SJCRH30 (cell line): ENCODE measurements around the gene RPN2. TPM values are rescaled to one million over a fixed set of nuclear protein-coding genes. Genes with fewer than 3 reads are reported as not detected.
A peak's percentile ranks its signal among the peaks of the same experiment; 100 is the strongest.

Source experiments
- DNase-seq, 2 experiments: peaks; one replicate each; pipeline ENCODE4 v3.0.0-alpha.2; 2015 to 2020
- H3K27ac ChIP-seq: fragments of 250-450 bp; sonication (Bioruptor Pico); 2 replicates; pipeline ENCODE4 v1.5.1; 2020; ENCODE audit warnings: mild to moderate bottlenecking, moderate library complexity
- H3K27me3 ChIP-seq: fragments of 250-450 bp; sonication (Bioruptor Pico); 2 replicates; pipeline ENCODE4 v1.5.1; 2020; ENCODE audit warnings: mild to moderate bottlenecking, moderate library complexity
- H3K36me3 ChIP-seq: fragments of 250-450 bp; sonication (Bioruptor Pico); 2 replicates; pipeline ENCODE4 v1.5.1; 2020; ENCODE audit warnings: mild to moderate bottlenecking, moderate library complexity
- H3K4me1 ChIP-seq: fragments of 250-450 bp; sonication (Bioruptor Pico); 2 replicates; pipeline ENCODE4 v1.5.1; 2020; ENCODE audit warnings: mild to moderate bottlenecking, moderate library complexity
- H3K4me3 ChIP-seq: fragments of 250-450 bp; sonication (Bioruptor Pico); 2 replicates; pipeline ENCODE4 v1.5.1; 2020; ENCODE audit warnings: mild to moderate bottlenecking, moderate library complexity
- H3K9me3 ChIP-seq: fragments of 250-450 bp; sonication (Bioruptor Pico); replicated peaks from 2 replicates; pipeline ENCODE4 v1.5.1; 2020; ENCODE audit warnings: mild to moderate bottlenecking, moderate library complexity
- total RNA-seq: library from RNA; depleted of rRNA; stranded (reverse); fragments of >200 nt; shearing (Covaris generic); gene quantifications from 2 replicates; pipeline ENCODE4 v1.2.3, GENCODE V29; 2014

Gene RPN2
- total RNA-seq, 1 experiment from 2014 or later = 369 TPM

DNA sequence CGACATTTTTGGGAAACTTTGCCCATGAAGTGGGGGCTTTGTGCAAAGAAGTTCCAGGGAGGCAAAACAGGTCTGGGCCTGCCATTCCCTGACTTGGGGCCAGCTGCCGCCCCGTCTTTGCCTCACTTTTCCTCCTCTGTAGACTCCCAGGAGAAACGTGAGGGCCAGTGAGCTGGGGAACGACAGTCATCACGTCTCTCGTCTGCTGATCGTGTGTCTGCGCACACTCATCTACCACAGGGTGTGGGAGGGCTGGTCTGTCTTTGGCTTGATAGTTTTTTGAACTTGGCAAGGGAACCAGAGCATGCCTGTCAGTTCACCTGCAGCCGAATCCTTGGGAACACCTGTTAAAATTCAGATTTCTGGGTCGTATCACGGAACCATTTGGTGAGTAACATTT lies 74.0 kb downstream of the RPN2 start:
- Histone ChIP-seq H3K9me3 (peaks cover 4% of the 10 kb centered on the region), H3K27ac (no peak overlapping the region), H3K27me3 (0 out of 2 replicates have a peak, but pooled peaks cover 4% of the 10 kb centered on the region), H3K36me3 (no peaks in the 10 kb centered on the region), H3K4me3 (no peak overlapping the region), H3K4me1 (peaks cover 23% of the 10 kb centered on the region)
- no peak for DNase-seq

DNA sequence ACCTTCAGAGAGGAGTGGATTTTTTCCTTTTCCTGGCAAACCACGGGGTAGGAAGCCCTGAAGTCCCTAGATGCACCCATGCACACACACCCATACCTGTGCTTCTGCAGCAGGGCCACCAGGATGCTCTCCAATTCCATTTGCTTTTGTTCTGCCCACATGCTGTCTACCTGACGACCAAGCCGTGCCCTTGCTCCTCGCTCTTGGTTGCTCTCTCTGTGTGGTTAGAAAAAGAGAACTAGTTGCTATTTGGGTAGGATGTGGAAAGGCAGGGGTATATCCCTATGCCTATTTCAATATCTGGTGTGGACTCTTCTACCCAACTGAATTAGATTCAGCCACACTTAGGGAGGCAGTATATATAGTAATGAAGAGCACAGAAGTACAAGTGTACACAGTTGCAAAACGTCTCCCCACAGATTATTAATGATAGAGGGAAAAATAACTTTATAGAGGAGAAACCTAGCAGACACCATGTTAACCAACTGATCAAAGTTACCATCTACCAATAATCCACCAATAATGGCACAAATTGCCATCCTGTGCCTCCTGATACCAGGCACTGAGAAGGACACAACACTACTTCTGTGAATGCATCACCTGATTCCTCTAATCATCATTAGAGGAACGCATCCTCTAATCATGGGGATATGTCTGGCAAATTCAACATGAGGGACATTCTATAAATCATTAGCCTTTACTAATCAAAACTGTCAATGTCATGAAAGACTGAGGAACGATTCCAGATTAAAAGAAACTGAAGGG lies 75.2 kb downstream of the RPN2 start:
- no peak for DNase-seq
- peaks cover 4% of the 10 kb centered on the region for H3K9me3 ChIP-seq
- H3K27ac ChIP-seq = no peak overlapping the region
- peaks cover 23% of the 10 kb centered on the region for H3K4me1 ChIP-seq
- no peak overlapping the region for H3K4me3 ChIP-seq
- no peaks in the 10 kb centered on the region for H3K36me3 ChIP-seq
- H3K27me3 ChIP-seq = 0 out of 2 replicates have a peak, but pooled peaks cover 4% of the 10 kb centered on the region

DNA sequence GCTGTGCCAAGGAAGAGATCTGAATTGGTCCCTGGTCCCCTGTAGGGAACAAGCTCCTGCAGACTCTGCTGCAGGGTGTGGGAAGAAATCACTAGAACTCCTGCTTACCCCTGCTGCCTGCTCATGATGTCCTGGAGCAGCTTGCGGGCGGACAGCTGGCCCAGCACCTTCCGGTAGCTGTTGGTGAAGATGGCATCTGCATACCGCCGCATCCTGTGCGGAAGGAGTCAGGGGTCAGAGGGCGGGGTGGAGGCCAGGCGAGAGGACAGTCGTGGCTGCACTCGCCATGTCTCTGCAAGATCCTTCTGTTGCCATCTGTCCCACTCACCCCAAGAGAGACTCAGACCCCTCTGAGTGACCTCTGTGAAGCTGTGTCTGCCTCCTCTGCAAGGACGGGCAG lies 77.2 kb downstream of the RPN2 start:
- H3K4me1 ChIP-seq = peaks cover 24% of the 10 kb centered on the region
- no peak overlapping the region for H3K27ac ChIP-seq
- H3K9me3 ChIP-seq = peaks cover 4% of the 10 kb centered on the region
- no peak overlapping the region; the same call in 1 of the 2 replicates for H3K4me3 ChIP-seq
- DNase-seq = peak; percentile 65 to 68
- 0 out of 2 replicates have a peak, but pooled peaks cover 9% of the 10 kb centered on the region for H3K27me3 ChIP-seq
- H3K36me3 ChIP-seq = no peaks in the 10 kb centered on the region

DNA sequence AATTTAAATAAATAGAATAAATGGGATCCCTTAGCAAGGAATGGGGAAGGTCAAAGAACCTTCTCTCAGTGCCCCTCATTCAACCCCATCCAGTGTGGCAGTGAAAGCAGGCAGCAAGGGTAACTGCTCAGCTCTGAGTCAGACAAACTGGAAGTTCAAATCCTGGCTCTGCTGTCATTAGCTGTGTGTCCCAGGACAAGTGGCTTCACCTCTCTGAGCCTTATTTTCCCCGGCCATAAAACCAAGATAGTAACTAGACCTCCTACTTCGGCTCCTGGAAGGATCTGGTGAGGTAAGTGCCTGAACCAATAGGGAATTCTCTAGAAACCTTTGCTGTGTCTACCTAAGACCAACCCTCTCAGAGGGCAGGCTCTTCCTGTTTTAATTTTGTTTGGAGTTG lies 78.4 kb downstream of the RPN2 start:
- H3K27ac ChIP-seq = no peak overlapping the region
- DNase-seq = no peak
- H3K4me1 ChIP-seq = peaks cover 14% of the 10 kb centered on the region
- 0 out of 2 replicates have a peak, but pooled peaks cover 9% of the 10 kb centered on the region for H3K27me3 ChIP-seq
- H3K36me3 ChIP-seq = no peaks in the 10 kb centered on the region
- peaks cover 4% of the 10 kb centered on the region for H3K9me3 ChIP-seq
- no peak overlapping the region for H3K4me3 ChIP-seq

DNA sequence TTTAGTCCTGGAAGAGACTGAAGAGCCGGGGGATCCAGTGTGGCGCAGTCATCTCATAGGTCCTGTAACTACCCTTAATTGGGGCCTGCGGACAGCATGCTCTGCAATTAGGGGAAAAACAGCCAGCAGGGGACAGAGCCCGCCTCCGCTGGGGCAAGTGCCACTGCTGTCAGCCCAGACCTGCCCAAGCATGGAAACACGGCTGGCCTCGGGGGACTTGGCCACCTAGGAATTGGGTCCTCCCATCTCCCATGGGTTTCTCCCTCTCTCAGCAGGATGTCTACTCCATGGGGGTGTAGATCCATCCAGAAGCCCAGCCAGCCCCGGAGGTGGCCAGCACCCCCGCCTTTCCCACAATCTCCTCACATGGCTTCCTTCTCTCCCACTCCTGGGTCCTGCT lies 78.9 kb downstream of the RPN2 start:
- H3K27ac ChIP-seq = no peak overlapping the region
- DNase-seq = no peak
- H3K4me1 ChIP-seq = peaks cover 14% of the 10 kb centered on the region
- no peaks in the 10 kb centered on the region for H3K36me3 ChIP-seq
- H3K27me3 ChIP-seq = 0 out of 2 replicates have a peak, but pooled peaks cover 9% of the 10 kb centered on the region
- peaks cover 4% of the 10 kb centered on the region for H3K9me3 ChIP-seq
- no peak overlapping the region for H3K4me3 ChIP-seq

DNA sequence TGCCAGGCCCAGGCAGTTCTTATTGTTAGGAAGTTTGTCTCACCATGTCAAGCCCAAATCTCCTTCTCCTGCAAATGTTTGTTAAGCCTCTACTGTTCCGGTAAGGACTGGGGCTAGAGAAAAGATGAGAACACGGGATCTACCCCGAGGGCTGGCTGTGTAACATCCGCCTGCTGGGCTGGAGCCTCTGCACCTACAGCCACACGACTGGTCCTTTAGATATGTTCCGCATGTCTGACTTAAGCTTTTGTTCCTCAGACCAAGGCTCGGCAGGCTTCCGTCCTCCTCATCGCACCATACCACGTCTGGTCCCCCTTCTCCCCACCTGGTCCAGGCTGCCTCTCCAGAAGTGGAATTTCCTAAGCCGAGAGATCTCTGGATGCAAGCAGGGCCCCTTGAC lies 79.9 kb downstream of the RPN2 start:
- Histone ChIP-seq H3K4me3 (no peak overlapping the region), H3K9me3 (peaks cover 4% of the 10 kb centered on the region), H3K36me3 (no peaks in the 10 kb centered on the region), H3K27ac (no peak overlapping the region), H3K27me3 (0 out of 2 replicates have a peak, but pooled peaks cover 9% of the 10 kb centered on the region), H3K4me1 (peaks cover 14% of the 10 kb centered on the region)
- no peak for DNase-seq

DNA sequence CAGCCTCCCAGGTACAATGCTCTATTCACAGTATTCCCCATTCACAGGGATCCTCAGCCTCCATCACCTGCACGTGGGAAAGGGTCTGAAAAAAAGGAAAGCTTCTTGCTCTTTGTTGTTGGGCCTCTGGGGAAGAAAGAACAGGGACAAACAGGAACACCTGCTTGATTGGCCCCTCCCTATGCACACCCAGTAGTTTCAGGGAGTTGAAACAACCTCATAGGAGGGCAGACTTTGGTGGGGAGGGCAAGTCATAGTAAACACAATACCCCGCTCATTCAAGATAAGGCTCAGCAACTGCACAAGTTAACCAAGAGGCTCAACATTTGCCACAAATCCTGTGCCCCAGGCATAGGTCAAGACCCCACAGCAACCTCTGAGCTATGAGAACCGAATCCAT lies 80.7 kb downstream of the RPN2 start:
- DNase-seq = no peak
- peaks cover 14% of the 10 kb centered on the region for H3K4me1 ChIP-seq
- no peak overlapping the region for H3K27ac ChIP-seq

DNA sequence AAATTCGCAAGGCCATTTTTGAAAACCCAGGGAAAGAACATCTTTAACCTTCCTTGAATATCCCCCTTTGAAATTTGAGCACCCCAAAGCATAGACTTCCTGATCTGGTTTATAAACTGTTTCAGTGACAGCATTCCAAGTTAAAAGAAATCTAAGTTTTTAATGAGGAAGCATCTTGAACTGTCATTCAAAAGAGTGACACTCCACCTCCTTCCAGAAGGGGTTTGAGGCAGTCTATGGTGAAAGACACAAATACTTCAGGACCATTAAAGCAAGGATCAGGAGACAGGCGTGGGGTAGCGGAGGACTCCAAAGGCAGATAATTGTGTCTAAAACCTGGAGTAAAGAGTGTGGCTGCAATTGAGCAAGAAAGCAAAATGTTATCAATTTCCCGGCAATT lies 81.8 kb downstream of the RPN2 start:
- Histone ChIP-seq H3K9me3 (no peaks in the 10 kb centered on the region), H3K4me1 (peaks cover 13% of the 10 kb centered on the region), H3K36me3 (no peaks in the 10 kb centered on the region), H3K27me3 (0 out of 2 replicates have a peak, but pooled peaks cover 6% of the 10 kb centered on the region), H3K27ac (no peak overlapping the region), H3K4me3 (no peak overlapping the region)
- DNase-seq = no peak

More for the DNA sequence above, 80.7 kb downstream of the RPN2 start:
- H3K9me3 ChIP-seq = no peaks in the 10 kb centered on the region; the same call in 1 of the 2 replicates
- H3K27me3 ChIP-seq = 0 out of 2 replicates have a peak, but pooled peaks cover 7% of the 10 kb centered on the region
- no peak overlapping the region for H3K4me3 ChIP-seq
- H3K36me3 ChIP-seq = no peaks in the 10 kb centered on the region

DNA sequence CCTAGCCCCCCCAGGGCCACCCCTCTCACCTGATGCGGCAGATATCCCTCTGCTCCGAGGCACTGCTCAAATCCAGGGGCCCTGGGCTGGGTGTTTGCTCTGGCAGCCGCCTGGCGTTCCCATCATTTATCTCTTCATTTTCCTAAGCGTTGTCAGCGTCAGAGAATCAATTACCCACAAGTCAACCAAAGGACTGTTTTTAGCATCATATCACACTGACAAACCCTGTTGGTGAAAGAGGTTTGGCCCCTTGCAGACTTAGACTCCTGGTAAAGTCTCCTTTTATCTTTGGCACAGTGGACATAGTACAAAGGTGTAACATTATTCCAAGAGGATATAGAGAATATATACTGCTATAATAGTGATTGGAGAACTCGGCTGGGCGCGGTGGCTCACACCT lies 82.6 kb downstream of the RPN2 start, which contains the start of gene GHRH:
Gene GHRH, minus strand, starts transcription at position 101 of the 400 bp plus-strand sequence. CDS start 4,925 bp downstream, outside the sequence.
- Histone ChIP-seq H3K27me3 (0 out of 2 replicates have a peak, but pooled peaks cover 6% of the 10 kb centered on the region), H3K27ac (no peak within 1 kb of the TSS), H3K36me3 (no peaks in the 10 kb centered on the region), H3K4me1 (peaks cover 6% of the 10 kb centered on the region), H3K4me3 (no peak within 1 kb of the TSS), H3K9me3 (no peaks in the 10 kb centered on the region)
- no peak for DNase-seq

DNA sequence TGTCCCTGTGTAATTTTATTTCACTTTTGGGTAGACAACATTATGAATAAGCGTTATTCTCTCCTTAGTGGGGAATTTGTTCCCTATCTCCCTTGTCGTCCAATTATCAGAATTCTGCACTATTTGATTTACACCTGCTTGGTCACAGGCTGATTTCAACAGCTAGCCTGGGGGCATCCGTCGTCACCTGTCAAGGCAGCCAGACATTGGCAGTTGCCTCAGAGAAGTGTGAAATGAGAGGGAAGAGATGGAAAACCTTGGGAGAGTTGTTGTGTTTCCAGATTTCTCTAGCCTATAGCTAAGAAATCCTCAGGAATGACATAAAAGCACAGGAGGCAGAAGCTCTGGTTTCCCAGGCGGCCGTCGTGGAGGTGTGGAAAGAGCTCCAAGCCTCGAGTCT lies 83.4 kb downstream of the RPN2 start:
- DNase-seq = no peak
- Histone ChIP-seq H3K4me1 (peaks cover 6% of the 10 kb centered on the region), H3K27ac (no peak overlapping the region), H3K36me3 (no peaks in the 10 kb centered on the region), H3K27me3 (0 out of 2 replicates have a peak, but pooled peaks cover 6% of the 10 kb centered on the region), H3K9me3 (no peaks in the 10 kb centered on the region), H3K4me3 (no peak overlapping the region)

DNA sequence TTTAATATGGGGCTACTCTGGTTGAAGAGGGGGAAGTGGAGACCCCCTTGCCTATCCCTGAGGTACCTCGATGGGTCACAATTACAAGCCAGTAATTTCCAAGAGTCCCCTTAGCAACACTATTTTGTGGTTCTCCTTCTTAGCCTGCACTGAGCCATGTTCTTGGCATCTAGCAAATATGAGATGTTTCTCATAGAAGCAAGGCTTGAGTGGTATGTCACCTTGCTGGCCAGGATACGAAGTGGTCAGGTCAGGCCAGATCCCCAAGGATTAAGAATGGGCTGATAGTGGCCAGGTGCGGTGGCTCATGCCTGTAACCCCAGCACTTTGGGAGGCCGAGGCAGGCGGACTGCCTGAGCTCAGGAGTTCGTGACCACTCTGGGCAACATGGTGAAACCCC lies 84.6 kb downstream of the RPN2 start:
- no peaks in the 10 kb centered on the region for H3K36me3 ChIP-seq
- peaks cover 6% of the 10 kb centered on the region for H3K4me1 ChIP-seq
- no peak for DNase-seq
- no peak overlapping the region for H3K27ac ChIP-seq
- 0 out of 2 replicates have a peak, but pooled peaks cover 6% of the 10 kb centered on the region for H3K27me3 ChIP-seq
- no peak overlapping the region for H3K4me3 ChIP-seq
- H3K9me3 ChIP-seq = no peaks in the 10 kb centered on the region

DNA sequence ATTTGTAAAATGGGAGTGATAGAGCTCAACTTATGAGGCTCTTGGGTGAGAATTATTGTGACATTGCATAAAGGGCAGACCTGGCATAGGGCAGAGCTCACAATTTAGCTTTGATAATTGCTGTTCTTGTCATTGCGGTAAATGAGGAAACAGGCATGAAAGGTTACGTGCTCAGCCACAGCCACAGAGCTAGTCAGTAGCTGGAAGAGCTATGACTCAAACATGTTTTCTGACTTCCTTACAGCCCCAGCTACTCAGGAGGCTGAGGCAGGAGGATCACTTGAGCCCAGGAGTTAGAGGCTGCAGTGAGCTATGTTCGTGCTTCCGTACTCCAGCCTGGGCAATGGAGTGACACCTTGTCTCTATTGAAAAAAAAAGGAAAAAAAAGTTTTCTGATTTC lies 86.0 kb downstream of the RPN2 start:
- Histone ChIP-seq H3K27ac (no peak overlapping the region), H3K9me3 (no peaks in the 10 kb centered on the region), H3K27me3 (0 out of 2 replicates have a peak, but pooled peaks cover 6% of the 10 kb centered on the region), H3K36me3 (no peaks in the 10 kb centered on the region), H3K4me1 (0 out of 2 replicates have a peak, but pooled peaks cover 3% of the 10 kb centered on the region), H3K4me3 (no peak overlapping the region)
- no peak for DNase-seq

DNA sequence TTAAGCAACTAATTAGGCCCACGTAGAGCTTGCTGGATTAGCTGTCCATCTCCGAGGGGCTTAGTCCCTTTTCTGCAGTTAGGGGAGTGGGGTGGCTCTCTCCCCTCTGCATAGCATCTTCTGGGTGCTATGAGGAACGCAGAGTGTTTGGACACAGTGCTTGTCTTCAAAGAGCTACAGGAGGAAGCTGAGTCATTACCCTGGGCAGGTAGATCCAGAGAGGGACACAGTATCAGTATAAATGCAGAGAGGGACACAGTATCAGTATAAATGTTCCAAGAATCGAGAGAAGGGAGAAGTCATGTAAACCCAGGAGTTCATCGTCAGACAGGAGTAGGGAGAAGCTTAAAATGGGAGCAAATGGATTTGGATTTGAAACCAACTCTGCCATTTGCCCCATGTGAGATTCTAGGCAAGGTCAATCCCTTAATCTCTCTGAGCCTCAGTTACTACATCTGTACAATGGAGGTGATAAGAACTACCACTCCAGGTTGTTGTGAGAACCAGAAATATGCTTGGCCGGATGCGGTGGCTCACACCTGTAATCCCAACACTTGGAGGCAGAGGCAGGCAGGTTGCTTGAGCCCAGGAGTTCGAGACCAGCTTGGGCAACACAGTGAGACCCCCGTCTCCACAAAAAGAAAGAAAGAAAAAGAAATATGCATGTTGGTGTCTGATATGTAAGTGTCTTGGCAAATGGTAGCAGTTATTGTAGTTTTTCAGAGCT lies 88.0 kb downstream of the RPN2 start:
- Histone ChIP-seq H3K9me3 (no peaks in the 10 kb centered on the region), H3K4me1 (0 out of 2 replicates have a peak, but pooled peaks cover 3% of the 10 kb centered on the region), H3K27ac (no peak overlapping the region), H3K36me3 (no peaks in the 10 kb centered on the region), H3K27me3 (no peaks in the 10 kb centered on the region), H3K4me3 (no peak overlapping the region)
- DNase-seq = no peak

DNA sequence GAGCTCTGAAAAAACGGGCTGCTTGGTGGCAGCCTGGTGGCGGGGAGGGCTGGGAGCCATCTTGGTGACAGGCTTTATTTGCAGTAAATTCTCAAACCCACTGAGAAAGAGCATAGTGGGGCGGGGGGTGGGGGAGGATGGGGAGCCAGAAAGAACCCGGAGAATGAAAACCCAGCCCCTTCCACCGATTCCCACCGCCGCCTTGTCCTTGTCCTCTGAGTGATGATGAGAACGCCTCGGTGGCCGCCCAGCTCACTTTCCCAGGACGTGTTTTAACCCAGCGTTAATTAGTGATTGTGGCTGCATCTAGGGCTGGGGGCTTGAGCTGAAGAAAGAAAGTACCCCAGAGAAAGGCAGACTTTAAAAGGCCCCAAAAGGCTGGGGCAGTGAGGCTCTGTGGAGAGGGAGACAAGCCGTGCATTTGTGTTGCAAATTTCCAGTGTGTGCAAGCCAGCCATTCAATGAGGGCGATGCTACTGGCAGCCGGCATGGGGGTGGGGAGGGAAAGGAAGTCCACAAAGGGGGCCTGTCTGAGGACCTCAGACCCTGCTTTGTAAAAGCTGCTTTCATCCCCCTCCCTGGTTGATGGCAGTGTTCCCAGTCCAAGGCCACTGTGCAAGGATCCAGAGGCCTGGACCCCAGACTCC lies 88.7 kb downstream of the RPN2 start:
- Histone ChIP-seq H3K27me3 (no peaks in the 10 kb centered on the region), H3K4me1 (0 out of 2 replicates have a peak, but pooled peaks cover 3% of the 10 kb centered on the region), H3K4me3 (no peak overlapping the region), H3K36me3 (no peaks in the 10 kb centered on the region), H3K9me3 (no peaks in the 10 kb centered on the region), H3K27ac (no peak overlapping the region)
- no peak for DNase-seq
